ENCODE results near the gene CNKSR3.

GRCh38 chr6:154429711-154430110 is 80.8 kb downstream of the CNKSR3 start:
- TF ChIP-seq CTCF (IDR thresholded peaks at IDR 0.05): no peak
- TF ChIP-seq EZH2phosphoT487 (IDR thresholded peaks at IDR 0.05): no peak
- TF ChIP-seq EZH2 (IDR thresholded peaks at IDR 0.05): no peak
